HepG2 (cell line): Measurements from ENCODE around the gene TNNI3. TPM values are rescaled to one million over a fixed set of nuclear protein-coding genes. Genes with fewer than 3 reads are reported as not detected.
A peak's percentile ranks its signal among the peaks of the same experiment; 100 is the strongest.

Experiments
- BRCA1 ChIP-seq: sonication (generic); formaldehyde crosslinking; IDR thresholded peaks from 2 replicates; pipeline ENCODE4 v1.4.0; 2020; ENCODE audit warnings: missing genetic modification reagents
- CBX2 ChIP-seq, 2 experiments: fragments of 200-600 bp in 1 of 2; sonication (generic); formaldehyde crosslinking in 1 of 2; IDR thresholded peaks; 2 replicates each; pipeline versions ENCODE4 v1.7.0 to v1.8.1; 2018 to 2022; ENCODE audit warnings: low read depth in 2 of 2, low read length in 1 of 2, mild to moderate bottlenecking in 1 of 2, missing genetic modification reagents in 1 of 2
- EED ChIP-seq: sonication (generic); formaldehyde crosslinking; IDR thresholded peaks from 2 replicates; pipeline ENCODE4 v1.5.0; 2020; ENCODE audit warnings: mild to moderate bottlenecking, missing genetic modification reagents
- ESRRA ChIP-seq: sonication (generic); formaldehyde crosslinking; IDR thresholded peaks from 2 replicates; pipeline ENCODE4 v1.5.1; 2020; ENCODE audit warnings: mild to moderate bottlenecking, low read depth, missing genetic modification reagents
- KDM3A ChIP-seq: IDR thresholded peaks from 2 replicates; pipeline ENCODE4 v1.6.1; 2018; ENCODE audit warnings: low read depth, missing compliant biosample characterization
- NCOA5 ChIP-seq: sonication (generic); formaldehyde crosslinking; IDR thresholded peaks from 2 replicates; pipeline ENCODE4 v1.4.0; 2020; ENCODE audit warnings: missing genetic modification reagents
- SALL2 ChIP-seq: sonication (generic); formaldehyde crosslinking; IDR thresholded peaks from 2 replicates; pipeline ENCODE4 v1.8.1; 2023; ENCODE audit warnings: mild to moderate bottlenecking, missing genetic modification reagents, inconsistent platforms
- TBX2 ChIP-seq: sonication (generic); formaldehyde crosslinking; IDR thresholded peaks from 2 replicates; pipeline ENCODE4 v1.5.0; 2020; ENCODE audit warnings: missing genetic modification reagents, mild to moderate bottlenecking, borderline replicate concordance
- ZFY ChIP-seq: sonication (generic); formaldehyde crosslinking; IDR thresholded peaks from 2 replicates; pipeline ENCODE4 v1.4.0; 2020; ENCODE audit warnings: missing genetic modification reagents
- ZNF333 ChIP-seq: sonication (generic); formaldehyde crosslinking; IDR thresholded peaks from 2 replicates; pipeline ENCODE4 v1.4.0; 2020; ENCODE audit warnings: mild to moderate bottlenecking, missing genetic modification reagents, borderline replicate concordance
- ZNF484 ChIP-seq: sonication (generic); formaldehyde crosslinking; IDR thresholded peaks from 2 replicates; pipeline ENCODE4 v1.5.1; 2020; ENCODE audit warnings: mild to moderate bottlenecking, low read depth, missing genetic modification reagents, borderline replicate concordance
- ZNF816 ChIP-seq: sonication (generic); formaldehyde crosslinking; IDR thresholded peaks from 2 replicates; pipeline ENCODE4 v1.8.0; 2022; ENCODE audit warnings: missing genetic modification reagents, mild to moderate bottlenecking, borderline replicate concordance
- ZSCAN21 ChIP-seq: sonication (generic); formaldehyde crosslinking; IDR thresholded peaks from 2 replicates; pipeline ENCODE4 v1.8.0; 2022; ENCODE audit warnings: mild to moderate bottlenecking, missing genetic modification reagents, moderate library complexity, borderline replicate concordance
- polyA plus RNA-seq, 8 experiments: library from polyadenylated mRNA; depleted of rRNA in 3 of 8; stranded (reverse) in 7 of 8; unstranded in 1 of 8; fragments of >200 nt; fragmentation: Illumina TruSeq in 4 of 8; extraction: Trizol in 4 of 8; gene quantifications; 2 replicates each; pipeline versions ENCODE4 v1.2.1 to v1.2.3, GENCODE V29; 2011 to 2016; ENCODE audit warnings: low read depth in 4 of 8, missing spikeins in 1 of 8, mixed read lengths in 1 of 8; ENCODE audit not compliant: insufficient read depth in 1 of 8
- total RNA-seq, 5 experiments: library from RNA; depleted of rRNA; stranded (reverse); fragments of >200 nt; fragmentation: Illumina TruSeq; extraction: Trizol; gene quantifications; 2 replicates each; pipeline ENCODE4 v1.2.3, GENCODE V29; 2016; ENCODE audit warnings: low read depth in 1 of 5
- TF ChIP-seq, protein P1 (sequence below): sonication (generic); formaldehyde crosslinking; IDR thresholded peaks from 2 replicates; pipeline ENCODE4 v1.5.0; 2020; ENCODE audit warnings: missing genetic modification reagents
- TF ChIP-seq, protein P2 (sequence below): sonication (generic); formaldehyde crosslinking; IDR thresholded peaks from 2 replicates; pipeline ENCODE4 v1.9.0; 2022; ENCODE audit warnings: missing genetic modification reagents, mild to moderate bottlenecking, borderline replicate concordance
- TF ChIP-seq, protein P3 (sequence below): sonication (generic); formaldehyde crosslinking; IDR thresholded peaks from 2 replicates; pipeline ENCODE4 v1.5.0; 2020; ENCODE audit warnings: mild to moderate bottlenecking, missing genetic modification reagents
- TF ChIP-seq, protein P4 (sequence below): sonication (generic); formaldehyde crosslinking; IDR thresholded peaks from 2 replicates; pipeline ENCODE4 v1.4.0; 2020; ENCODE audit warnings: mild to moderate bottlenecking, missing genetic modification reagents
- TF ChIP-seq, protein P5 (sequence below): sonication (generic); formaldehyde crosslinking; IDR thresholded peaks from 2 replicates; pipeline ENCODE4 v1.4.0; 2020; ENCODE audit warnings: mild to moderate bottlenecking, missing genetic modification reagents

TNNI3 gene
- total and polyA plus RNA-seq, 2 of the 13 experiments (the other 11 are each of a cell fraction or from before 2014, with no cell fraction given): 3.5 to 3.7 TPM

- TF ChIP-seq, protein P1, sequence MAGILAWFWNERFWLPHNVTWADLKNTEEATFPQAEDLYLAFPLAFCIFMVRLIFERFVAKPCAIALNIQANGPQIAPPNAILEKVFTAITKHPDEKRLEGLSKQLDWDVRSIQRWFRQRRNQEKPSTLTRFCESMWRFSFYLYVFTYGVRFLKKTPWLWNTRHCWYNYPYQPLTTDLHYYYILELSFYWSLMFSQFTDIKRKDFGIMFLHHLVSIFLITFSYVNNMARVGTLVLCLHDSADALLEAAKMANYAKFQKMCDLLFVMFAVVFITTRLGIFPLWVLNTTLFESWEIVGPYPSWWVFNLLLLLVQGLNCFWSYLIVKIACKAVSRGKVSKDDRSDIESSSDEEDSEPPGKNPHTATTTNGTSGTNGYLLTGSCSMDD (CRISPR knock-in tag): no peak
- TF ChIP-seq, protein P2, sequence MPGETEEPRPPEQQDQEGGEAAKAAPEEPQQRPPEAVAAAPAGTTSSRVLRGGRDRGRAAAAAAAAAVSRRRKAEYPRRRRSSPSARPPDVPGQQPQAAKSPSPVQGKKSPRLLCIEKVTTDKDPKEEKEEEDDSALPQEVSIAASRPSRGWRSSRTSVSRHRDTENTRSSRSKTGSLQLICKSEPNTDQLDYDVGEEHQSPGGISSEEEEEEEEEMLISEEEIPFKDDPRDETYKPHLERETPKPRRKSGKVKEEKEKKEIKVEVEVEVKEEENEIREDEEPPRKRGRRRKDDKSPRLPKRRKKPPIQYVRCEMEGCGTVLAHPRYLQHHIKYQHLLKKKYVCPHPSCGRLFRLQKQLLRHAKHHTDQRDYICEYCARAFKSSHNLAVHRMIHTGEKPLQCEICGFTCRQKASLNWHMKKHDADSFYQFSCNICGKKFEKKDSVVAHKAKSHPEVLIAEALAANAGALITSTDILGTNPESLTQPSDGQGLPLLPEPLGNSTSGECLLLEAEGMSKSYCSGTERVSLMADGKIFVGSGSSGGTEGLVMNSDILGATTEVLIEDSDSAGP (CRISPR knock-in tag): no peak
- TF ChIP-seq TBX2 (CRISPR knock-in tag) (peak; percentile 22; the same call in 1 of the 2 replicates), KDM3A (CRISPR knock-in tag) (no peak), ZNF333 (CRISPR knock-in tag) (0 out of 2 replicates have a peak, but pooled peaks have one; percentile 36), ZFY (CRISPR knock-in tag) (no peak), ZSCAN21 (CRISPR knock-in tag) (peak; percentile 41; the same call in 1 of the 2 replicates), BRCA1 (CRISPR knock-in tag) (no peak), EED (no peak), CBX2 (IDR thresholded peaks at IDR 0.05; ENCODE audit: low read depth, low read length) (no peak), CBX2 (CRISPR knock-in tag; IDR thresholded peaks at IDR 0.05; ENCODE audit: low read depth) (no peak), NCOA5 (CRISPR knock-in tag) (no peak), ZNF816 (CRISPR knock-in tag) (no peak), ZNF484 (no peak), SALL2 (CRISPR knock-in tag) (no peak), ESRRA (CRISPR knock-in tag) (no peak)
- TF ChIP-seq, protein P3, sequence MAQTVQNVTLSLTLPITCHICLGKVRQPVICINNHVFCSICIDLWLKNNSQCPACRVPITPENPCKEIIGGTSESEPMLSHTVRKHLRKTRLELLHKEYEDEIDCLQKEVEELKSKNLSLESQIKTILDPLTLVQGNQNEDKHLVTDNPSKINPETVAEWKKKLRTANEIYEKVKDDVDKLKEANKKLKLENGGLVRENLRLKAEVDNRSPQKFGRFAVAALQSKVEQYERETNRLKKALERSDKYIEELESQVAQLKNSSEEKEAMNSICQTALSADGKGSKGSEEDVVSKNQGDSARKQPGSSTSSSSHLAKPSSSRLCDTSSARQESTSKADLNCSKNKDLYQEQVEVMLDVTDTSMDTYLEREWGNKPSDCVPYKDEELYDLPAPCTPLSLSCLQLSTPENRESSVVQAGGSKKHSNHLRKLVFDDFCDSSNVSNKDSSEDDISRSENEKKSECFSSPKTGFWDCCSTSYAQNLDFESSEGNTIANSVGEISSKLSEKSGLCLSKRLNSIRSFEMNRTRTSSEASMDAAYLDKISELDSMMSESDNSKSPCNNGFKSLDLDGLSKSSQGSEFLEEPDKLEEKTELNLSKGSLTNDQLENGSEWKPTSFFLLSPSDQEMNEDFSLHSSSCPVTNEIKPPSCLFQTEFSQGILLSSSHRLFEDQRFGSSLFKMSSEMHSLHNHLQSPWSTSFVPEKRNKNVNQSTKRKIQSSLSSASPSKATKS (CRISPR knock-in tag): no peak
- TF ChIP-seq, protein P4, sequence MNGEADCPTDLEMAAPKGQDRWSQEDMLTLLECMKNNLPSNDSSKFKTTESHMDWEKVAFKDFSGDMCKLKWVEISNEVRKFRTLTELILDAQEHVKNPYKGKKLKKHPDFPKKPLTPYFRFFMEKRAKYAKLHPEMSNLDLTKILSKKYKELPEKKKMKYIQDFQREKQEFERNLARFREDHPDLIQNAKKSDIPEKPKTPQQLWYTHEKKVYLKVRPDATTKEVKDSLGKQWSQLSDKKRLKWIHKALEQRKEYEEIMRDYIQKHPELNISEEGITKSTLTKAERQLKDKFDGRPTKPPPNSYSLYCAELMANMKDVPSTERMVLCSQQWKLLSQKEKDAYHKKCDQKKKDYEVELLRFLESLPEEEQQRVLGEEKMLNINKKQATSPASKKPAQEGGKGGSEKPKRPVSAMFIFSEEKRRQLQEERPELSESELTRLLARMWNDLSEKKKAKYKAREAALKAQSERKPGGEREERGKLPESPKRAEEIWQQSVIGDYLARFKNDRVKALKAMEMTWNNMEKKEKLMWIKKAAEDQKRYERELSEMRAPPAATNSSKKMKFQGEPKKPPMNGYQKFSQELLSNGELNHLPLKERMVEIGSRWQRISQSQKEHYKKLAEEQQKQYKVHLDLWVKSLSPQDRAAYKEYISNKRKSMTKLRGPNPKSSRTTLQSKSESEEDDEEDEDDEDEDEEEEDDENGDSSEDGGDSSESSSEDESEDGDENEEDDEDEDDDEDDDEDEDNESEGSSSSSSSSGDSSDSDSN: no peak
- TF ChIP-seq, protein P5, sequence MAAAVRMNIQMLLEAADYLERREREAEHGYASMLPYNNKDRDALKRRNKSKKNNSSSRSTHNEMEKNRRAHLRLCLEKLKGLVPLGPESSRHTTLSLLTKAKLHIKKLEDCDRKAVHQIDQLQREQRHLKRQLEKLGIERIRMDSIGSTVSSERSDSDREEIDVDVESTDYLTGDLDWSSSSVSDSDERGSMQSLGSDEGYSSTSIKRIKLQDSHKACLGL: peak; percentile 57; the same call in 1 of the 2 replicates
Measured at GRCh38 chr19:55179606-55180484, 22.3 kb upstream of the TNNI3 start, which contains the start of gene SYT5 (continued).
